Measurements from ENCODE around the gene BNIPL. TPM values are rescaled to one million over a fixed set of nuclear protein-coding genes. Genes with fewer than 3 reads are reported as not detected.

BNIPL gene
- total and polyA plus RNA-seq, 2 donors from 2014 or later, result 0.54 to 3.1 TPM

- no peak overlapping the region for H3K4me3 ChIP-seq (ENCODE audit: low read length in 3 of 3)
- peaks cover 0 to 44% (median 18%) of the 10 kb centered on the region in 3 donors for H3K36me3 ChIP-seq (ENCODE audit: control insufficient read depth in 2 of 3, insufficient read depth in 3 of 3, low read length in 3 of 3)
- no peak for DNase-seq
- no peaks in the 10 kb centered on the region for H3K9me3 ChIP-seq (ENCODE audit: control insufficient read depth in 2 of 3, insufficient read depth in 1 of 3, low read length in 3 of 3)
- TF ChIP-seq CTCF (IDR thresholded peaks at IDR 0.05; ENCODE audit: borderline replicate concordance, extremely low read depth, insufficient read depth), result no peak
- H3K9ac ChIP-seq (ENCODE audit: low read length in 3 of 3), result no peak overlapping the region
- intact Hi-C loops (cut with DNase I), result no loop called here
- H3K27me3 ChIP-seq (ENCODE audit: control insufficient read depth, insufficient read depth, low read length), result no peaks in the 10 kb centered on the region
- H3K4me1 ChIP-seq (ENCODE audit: control insufficient read depth in 2 of 3, insufficient read depth in 2 of 3, low read depth in 1 of 3, low read length in 3 of 3), result peaks cover 0 to 13% (median under 1%) of the 10 kb centered on the region in 3 donors
- H3K27ac ChIP-seq (ENCODE audit: low read depth in 2 of 2, low read length in 2 of 2), result no peak overlapping the region
- FAIRE-seq, result no peak
Measured at GRCh38 chr1:150997126-150997872, 39.1 kb upstream of the BNIPL start.

- Histone ChIP-seq H3K9me3 (ENCODE audit: control insufficient read depth in 2 of 3, insufficient read depth in 1 of 3, low read length in 3 of 3) (no peaks in the 10 kb centered on the region), H3K4me1 (ENCODE audit: control insufficient read depth in 2 of 3, insufficient read depth in 2 of 3, low read depth in 1 of 3, low read length in 3 of 3) (peaks cover under 1 to 19% (median 7%) of the 10 kb centered on the region in 3 donors), H3K36me3 (ENCODE audit: control insufficient read depth in 2 of 3, insufficient read depth in 3 of 3, low read length in 3 of 3) (peaks cover 0 to 46% (median 18%) of the 10 kb centered on the region in 3 donors), H3K9ac (ENCODE audit: low read length in 3 of 3) (no peak overlapping the region), H3K27me3 (ENCODE audit: control insufficient read depth, insufficient read depth, low read length) (no peaks in the 10 kb centered on the region), H3K27ac (ENCODE audit: low read depth in 2 of 2, low read length in 2 of 2) (no peak overlapping the region), H3K4me3 (ENCODE audit: low read length in 3 of 3) (no peak overlapping the region)
- intact Hi-C loops (cut with DNase I), result no loop called here
- FAIRE-seq (no peak), DNase-seq (no peak)
- TF ChIP-seq CTCF (IDR thresholded peaks at IDR 0.05; ENCODE audit: borderline replicate concordance, extremely low read depth, insufficient read depth), result no peak
Measured at GRCh38 chr1:150997949-150998348, 38.4 kb upstream of the BNIPL start.

GRCh38 chr1:150999051-150999674 is 37.2 kb upstream of the BNIPL start:
- DNase-seq, result no peak
- Histone ChIP-seq H3K9me3 (ENCODE audit: control insufficient read depth in 2 of 3, insufficient read depth in 1 of 3, low read length in 3 of 3) (no peaks in the 10 kb centered on the region), H3K27ac (ENCODE audit: low read depth in 2 of 2, low read length in 2 of 2) (no peak overlapping the region), H3K4me3 (ENCODE audit: low read length in 3 of 3) (no peak overlapping the region), H3K27me3 (ENCODE audit: control insufficient read depth, insufficient read depth, low read length) (no peaks in the 10 kb centered on the region), H3K4me1 (ENCODE audit: control insufficient read depth in 2 of 3, insufficient read depth in 2 of 3, low read depth in 1 of 3, low read length in 3 of 3) (peaks cover 4 to 23% (median 11%) of the 10 kb centered on the region in 3 donors), H3K36me3 (ENCODE audit: control insufficient read depth in 2 of 3, insufficient read depth in 3 of 3, low read length in 3 of 3) (peaks cover 0 to 46% (median 18%) of the 10 kb centered on the region in 3 donors), H3K9ac (ENCODE audit: low read length in 3 of 3) (no peak overlapping the region)
- no peak for TF ChIP-seq CTCF (IDR thresholded peaks at IDR 0.05; ENCODE audit: borderline replicate concordance, extremely low read depth, insufficient read depth)
- no peak for FAIRE-seq
- intact Hi-C loops (cut with DNase I), result no loop called here
